Measurements from ENCODE around the gene MFSD2B. TPM values are rescaled to one million over a fixed set of nuclear protein-coding genes. Genes with fewer than 3 reads are reported as not detected.

MFSD2B gene
- total RNA-seq, 1 donor from 2014 or later, result not detected

DNA sequence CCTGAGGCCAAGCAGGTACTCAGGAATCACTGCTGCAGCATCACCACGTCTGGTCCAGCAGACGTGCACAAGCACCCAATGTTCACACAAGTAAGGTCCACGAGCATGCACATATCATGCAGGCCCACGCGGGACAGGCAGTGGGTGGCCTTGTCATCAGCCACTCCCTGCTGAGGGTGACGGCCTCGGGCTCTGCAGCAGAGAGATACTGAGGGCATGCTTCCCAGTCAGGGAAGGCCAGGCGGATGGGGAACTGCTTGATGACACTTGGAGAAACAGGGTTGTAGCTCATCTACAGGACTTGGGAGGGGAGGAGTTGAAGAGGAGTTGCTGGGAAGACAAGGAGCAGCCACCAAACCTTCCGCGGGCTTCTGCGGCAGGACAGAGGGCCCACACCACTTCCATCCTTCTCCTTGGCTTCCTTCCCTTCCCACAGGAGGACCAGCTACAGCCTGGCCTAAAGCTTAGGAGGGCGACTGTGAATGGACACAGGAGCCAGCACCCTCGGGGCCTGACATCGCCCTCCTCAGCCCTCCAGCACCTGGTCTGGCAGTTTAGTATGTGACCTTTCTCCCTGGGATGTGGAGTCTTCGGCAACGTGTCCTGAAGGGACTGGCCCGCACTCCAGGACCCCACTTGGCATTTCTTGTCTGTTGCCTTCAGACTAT is 15.2 kb downstream of the MFSD2B start:
- Histone ChIP-seq H4K20me1 (ENCODE audit: low read depth) (no peaks in the 10 kb centered on the region), H3K9ac (no peak overlapping the region), H3F3A (ENCODE audit: low read depth) (no peaks in the 10 kb centered on the region), H2AFZ (replicated peaks) (no peak overlapping the region), H3K27me3 (no peaks in the 10 kb centered on the region), H3K4me2 (no peak overlapping the region), H3K27ac (no peak overlapping the region), H3K4me3 (no peak overlapping the region), H3K79me2 (ENCODE audit: low read depth) (no peaks in the 10 kb centered on the region), H3K36me3 (no peaks in the 10 kb centered on the region), H3K9me3 (ENCODE audit: low read depth) (no peaks in the 10 kb centered on the region), H3K4me1 (peaks cover 15% of the 10 kb centered on the region)
- H3K4me3 Mint-ChIP-seq, result no peak overlapping the region
- peaks cover 15% of the 10 kb centered on the region for H3K4me1 Mint-ChIP-seq
- no peak for DNase-seq (ENCODE audit: low spot score)
- TF ChIP-seq EZH2phosphoT487 (IDR thresholded peaks at IDR 0.05), result no peak
- TF ChIP-seq, protein P1, sequence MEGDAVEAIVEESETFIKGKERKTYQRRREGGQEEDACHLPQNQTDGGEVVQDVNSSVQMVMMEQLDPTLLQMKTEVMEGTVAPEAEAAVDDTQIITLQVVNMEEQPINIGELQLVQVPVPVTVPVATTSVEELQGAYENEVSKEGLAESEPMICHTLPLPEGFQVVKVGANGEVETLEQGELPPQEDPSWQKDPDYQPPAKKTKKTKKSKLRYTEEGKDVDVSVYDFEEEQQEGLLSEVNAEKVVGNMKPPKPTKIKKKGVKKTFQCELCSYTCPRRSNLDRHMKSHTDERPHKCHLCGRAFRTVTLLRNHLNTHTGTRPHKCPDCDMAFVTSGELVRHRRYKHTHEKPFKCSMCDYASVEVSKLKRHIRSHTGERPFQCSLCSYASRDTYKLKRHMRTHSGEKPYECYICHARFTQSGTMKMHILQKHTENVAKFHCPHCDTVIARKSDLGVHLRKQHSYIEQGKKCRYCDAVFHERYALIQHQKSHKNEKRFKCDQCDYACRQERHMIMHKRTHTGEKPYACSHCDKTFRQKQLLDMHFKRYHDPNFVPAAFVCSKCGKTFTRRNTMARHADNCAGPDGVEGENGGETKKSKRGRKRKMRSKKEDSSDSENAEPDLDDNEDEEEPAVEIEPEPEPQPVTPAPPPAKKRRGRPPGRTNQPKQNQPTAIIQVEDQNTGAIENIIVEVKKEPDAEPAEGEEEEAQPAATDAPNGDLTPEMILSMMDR (IDR thresholded peaks at IDR 0.05), result no peak
- no peak for TF ChIP-seq EZH2 (IDR thresholded peaks at IDR 0.05)
- H3K27me3 Mint-ChIP-seq (ENCODE audit: insufficient read depth, low read depth), result peaks cover 4% of the 10 kb centered on the region
- peaks cover 37% of the 10 kb centered on the region for H3K36me3 Mint-ChIP-seq
- no peaks in the 10 kb centered on the region for H3K9me3 Mint-ChIP-seq
- peak overlapping the region; percentile 81 for H3K27ac Mint-ChIP-seq

DNA sequence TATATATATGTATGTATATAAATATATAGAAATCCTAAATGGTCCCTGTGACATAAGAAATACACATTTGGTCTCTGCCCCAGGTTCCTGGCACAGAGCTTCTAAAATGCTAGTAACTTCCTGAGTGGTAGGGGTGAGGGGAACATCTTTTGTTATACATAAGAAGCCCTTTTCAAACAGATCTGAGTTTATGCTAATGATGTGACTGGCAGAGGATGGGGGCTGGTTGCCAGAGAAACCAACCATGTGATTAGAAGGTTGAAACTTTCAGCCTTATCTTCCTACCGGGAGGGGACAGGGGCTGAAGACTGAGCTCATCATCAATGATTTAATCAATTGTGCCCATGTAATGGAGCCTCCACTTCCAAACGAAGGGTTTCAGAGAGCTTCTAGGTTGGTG is 16.3 kb downstream of the MFSD2B start:
- H3K27ac ChIP-seq, result peak overlapping the region; percentile 21

DNA sequence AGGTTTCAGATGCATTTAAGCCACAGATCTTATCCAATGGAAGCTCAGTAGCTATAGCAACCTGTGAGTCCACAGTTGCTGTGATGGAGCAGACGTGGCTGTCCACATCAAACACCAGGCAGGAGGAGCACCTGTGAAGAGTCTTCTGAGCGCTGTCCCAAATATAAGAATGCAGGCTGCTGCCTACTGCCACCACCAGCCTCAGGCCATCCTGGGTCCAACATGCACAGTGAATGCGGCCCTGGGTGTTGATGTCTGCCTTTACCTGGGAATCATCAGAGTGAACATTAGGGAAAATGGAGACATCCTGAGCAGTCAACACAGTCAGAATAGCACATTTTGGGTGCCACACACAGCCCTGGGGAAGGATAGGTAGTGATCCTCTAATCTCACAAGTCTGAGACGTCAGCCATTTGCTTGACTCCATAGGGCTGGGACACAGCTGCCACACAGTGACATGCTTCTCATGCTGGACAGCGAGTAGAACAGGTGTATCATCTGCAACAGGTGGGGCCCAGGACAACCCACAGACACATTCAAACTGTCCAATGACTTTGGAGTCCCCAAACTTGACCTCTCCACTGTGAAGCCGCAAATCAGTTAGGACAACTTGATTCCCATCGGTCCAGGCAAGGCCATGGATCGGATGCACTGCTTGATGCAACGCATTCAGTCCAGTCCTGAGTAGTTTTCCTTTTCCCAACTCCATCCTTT is 29.1 kb downstream of the MFSD2B start:
- peaks cover 19% of the 10 kb centered on the region for H3K36me3 Mint-ChIP-seq

More for the DNA sequence above, 16.3 kb downstream of the MFSD2B start:
- no peak for DNase-seq (ENCODE audit: low spot score)
- no peaks in the 10 kb centered on the region for H3K36me3 ChIP-seq
- peaks cover 15% of the 10 kb centered on the region for H3K4me1 ChIP-seq
- Mint-ChIP-seq H3K4me3 (peak overlapping the region; percentile 67), H3K36me3 (peaks cover 40% of the 10 kb centered on the region), H3K27me3 (ENCODE audit: insufficient read depth, low read depth) (peaks cover 2% of the 10 kb centered on the region), H3K9me3 (no peaks in the 10 kb centered on the region), H3K27ac (peak overlapping the region; percentile 96), H3K4me1 (peaks cover 15% of the 10 kb centered on the region)
- no peak overlapping the region for H2AFZ ChIP-seq (replicated peaks)
- H3K9me3 ChIP-seq (ENCODE audit: low read depth), result no peaks in the 10 kb centered on the region
- no peaks in the 10 kb centered on the region for H3K27me3 ChIP-seq
- TF ChIP-seq EZH2phosphoT487 (IDR thresholded peaks at IDR 0.05) (no peak), EZH2 (IDR thresholded peaks at IDR 0.05) (no peak)
- TF ChIP-seq, protein P1 (IDR thresholded peaks at IDR 0.05), result no peak
- no peak overlapping the region for H3K9ac ChIP-seq
- H3K4me3 ChIP-seq, result no peak overlapping the region
- H3K4me2 ChIP-seq, result peak overlapping the region; percentile 22
- H4K20me1 ChIP-seq (ENCODE audit: low read depth), result no peaks in the 10 kb centered on the region
- no peaks in the 10 kb centered on the region for H3F3A ChIP-seq (ENCODE audit: low read depth)
- no peaks in the 10 kb centered on the region for H3K79me2 ChIP-seq (ENCODE audit: low read depth)

More for the DNA sequence above, 29.1 kb downstream of the MFSD2B start:
- H3K36me3 ChIP-seq, result peaks cover 5% of the 10 kb centered on the region
- H3K4me1 Mint-ChIP-seq, result peaks cover 4% of the 10 kb centered on the region
- no peak for DNase-seq (ENCODE audit: low spot score)
- peaks cover 5% of the 10 kb centered on the region for H4K20me1 ChIP-seq (ENCODE audit: low read depth)
- peaks cover 4% of the 10 kb centered on the region for H3K27me3 Mint-ChIP-seq (ENCODE audit: insufficient read depth, low read depth)
- H3K27me3 ChIP-seq, result no peaks in the 10 kb centered on the region
- H2AFZ ChIP-seq (replicated peaks), result no peak overlapping the region
- no peak overlapping the region for H3K4me3 ChIP-seq
- TF ChIP-seq, protein P1 (IDR thresholded peaks at IDR 0.05), result no peak
- no peak for TF ChIP-seq EZH2phosphoT487 (IDR thresholded peaks at IDR 0.05)
- no peak for TF ChIP-seq EZH2 (IDR thresholded peaks at IDR 0.05)
- H3K9me3 ChIP-seq (ENCODE audit: low read depth), result no peaks in the 10 kb centered on the region
- H3K9ac ChIP-seq, result no peak overlapping the region
- H3K4me3 Mint-ChIP-seq, result no peak overlapping the region
- H3K27ac Mint-ChIP-seq, result no peak overlapping the region
- no peaks in the 10 kb centered on the region for H3K9me3 Mint-ChIP-seq
- no peaks in the 10 kb centered on the region for H3K4me1 ChIP-seq
- no peak overlapping the region for H3K4me2 ChIP-seq
- peaks cover 49% of the 10 kb centered on the region for H3K79me2 ChIP-seq (ENCODE audit: low read depth)
- H3K27ac ChIP-seq, result no peak overlapping the region
- no peaks in the 10 kb centered on the region for H3F3A ChIP-seq (ENCODE audit: low read depth)
